Heart left ventricle (tissue), 16 donors: ENCODE results near the gene SLC7A11. TPM values are rescaled to one million over a fixed set of nuclear protein-coding genes. Genes with fewer than 3 reads are reported as not detected.

Experiments
- ATAC-seq, 4 donors: fragments of 200-7000 bp; cut with Tn5 transposase; one replicate each; pipeline ENCODE4 v1.9.1; 2020 to 2022; ENCODE audit warnings: moderate library complexity in 4 of 4, mild to moderate bottlenecking in 3 of 4, moderate number of reproducible peaks in 1 of 4
- DNase-seq, 5 donors: peaks; one replicate each; pipeline ENCODE4 v3.0.0-alpha.2; 2020
- H3K27ac ChIP-seq, 12 donors: fragments of 200-600 bp; sonication (generic) in 4 of 12; one replicate each; pipeline versions ENCODE4 v1.5.0 to v1.8.0; 2016 to 2022; ENCODE audit warnings: mild to moderate bottlenecking in 2 of 12
- H3K27me3 ChIP-seq, 9 donors: fragments of 200-600 bp; sonication (generic) in 2 of 9; one replicate each; pipeline versions ENCODE4 v1.5.1 to v1.8.0; 2016 to 2022; ENCODE audit warnings: mild to moderate bottlenecking in 3 of 9
- H3K36me3 ChIP-seq, 9 donors: fragments of 200-600 bp; sonication (generic) in 2 of 9; one replicate each; pipeline versions ENCODE4 v1.5.0 to v1.8.0; 2018 to 2022; ENCODE audit warnings: mild to moderate bottlenecking in 2 of 9
- H3K4me1 ChIP-seq, 12 donors: fragments of 200-600 bp; sonication (generic) in 4 of 12; one replicate each; pipeline versions ENCODE4 v1.5.0 to v1.8.0; 2016 to 2022; ENCODE audit warnings: mild to moderate bottlenecking in 3 of 12
- H3K4me3 ChIP-seq, 12 donors: fragments of 200-600 bp; sonication (generic) in 4 of 12; one replicate each; pipeline versions ENCODE4 v1.5.0 to v1.8.0; 2017 to 2022; ENCODE audit warnings: mild to moderate bottlenecking in 9 of 12, moderate library complexity in 4 of 12
- H3K9me3 ChIP-seq, 12 donors: fragments of 200-600 bp; sonication (generic) in 4 of 12; one replicate each; pipeline versions ENCODE4 v1.5.0 to v1.8.0; 2016 to 2022; ENCODE audit warnings: mild to moderate bottlenecking in 1 of 12
- POLR2A ChIP-seq, 2 donors: fragments of 450-650 bp; IDR thresholded peaks; one replicate each; pipeline ENCODE4 v1.6.1; 2017; ENCODE audit warnings: antibody characterized with exemption in 2 of 2, mild to moderate bottlenecking in 2 of 2, moderate library complexity in 2 of 2
- WGBS, 4 donors: extraction: QIAGEN DNeasy Blood & Tissue Kit in 2 of 4; methylation state at CpG; one replicate each; pipeline versions ENCODE4 v1.1.5 to v1.1.7; 2013 to 2018; 5-methylcytosine and 5-hydroxymethylcytosine counted together
- intact Hi-C, 10 donors: fragments of 100-400 bp; cut with DNase I; formaldehyde crosslinking; loops; one replicate each; pipeline versions ENCODE4 v1.11.1 to v1.14.2; 2022
- polyA plus RNA-seq, 2 donors: library from polyadenylated mRNA; stranded (reverse); fragments of 200-250 nt; gene quantifications; one replicate each; pipeline ENCODE4 v1.2.3, GENCODE V29; 2013
- total RNA-seq, 9 donors: library from RNA; depleted of rRNA in 2 of 9; stranded (reverse); fragments of >200 nt in 2 of 9; fragmentation: NEBNext Ultra II Directional in 3 of 9; extraction: Animal tissue kit (Norgen Biotek cat#: 25700) in 3 of 9; gene quantifications; one replicate each; pipeline versions ENCODE4 v1.1.0 to v1.2.4, GENCODE V29; 2016 to 2023
- TF ChIP-seq, protein P1 (sequence below), 12 donors: fragments of 200-600 bp; sonication (generic) in 4 of 12; IDR thresholded peaks; one replicate each; pipeline versions ENCODE4 v1.5.0 to v1.8.0; 2018 to 2022; ENCODE audit warnings: antibody characterized with exemption in 12 of 12, mild to moderate bottlenecking in 5 of 12
- donor health status: ischemic (EF 13 %, LVEDD 7.1; RV severe dilation, severe dysfunction).
- donor health status: healthy with polysubstance abuse.
- donor health status: DM: no; HTN: yes; CAD: no.
- donor health status: DM: no; HTN: no; CAD: no.
- donor health status: ischemic (EF 25% LVEDD 6.9; RV normal size, moderate dysfunction).
- donor health status: ischemic (EF 25% LVEDD 5.7; RV mildly dilated, moderate dysfunction).
- donor health status: healthy.
- donor health status: DM: yes; HTN: yes; CAD: no.
- donor health status: ischemic (EF 35%, LVEDD 5.7; RV mildly dilated, moderate dysfunction).
- donor health status: nonischemic (EF 11% LVEDD 7.7; RV severe dilation, severe dysfunction).
- donor health status: DM: yes; HTN: yes; CAD: no.
- donor health status: PGD.
- donor health status: ischemic (EF 29% LVEDD 5.4; RV normal size, mild dysfunction).
- donor health status: nonischemic (EF 23%, LVEDD 6.1; RV moderate dilation, normal function).

SLC7A11 gene
- total and polyA plus RNA-seq, 11 donors: 0.04 to 1.0 (median 0.11) TPM; not detected in 1

DNA sequence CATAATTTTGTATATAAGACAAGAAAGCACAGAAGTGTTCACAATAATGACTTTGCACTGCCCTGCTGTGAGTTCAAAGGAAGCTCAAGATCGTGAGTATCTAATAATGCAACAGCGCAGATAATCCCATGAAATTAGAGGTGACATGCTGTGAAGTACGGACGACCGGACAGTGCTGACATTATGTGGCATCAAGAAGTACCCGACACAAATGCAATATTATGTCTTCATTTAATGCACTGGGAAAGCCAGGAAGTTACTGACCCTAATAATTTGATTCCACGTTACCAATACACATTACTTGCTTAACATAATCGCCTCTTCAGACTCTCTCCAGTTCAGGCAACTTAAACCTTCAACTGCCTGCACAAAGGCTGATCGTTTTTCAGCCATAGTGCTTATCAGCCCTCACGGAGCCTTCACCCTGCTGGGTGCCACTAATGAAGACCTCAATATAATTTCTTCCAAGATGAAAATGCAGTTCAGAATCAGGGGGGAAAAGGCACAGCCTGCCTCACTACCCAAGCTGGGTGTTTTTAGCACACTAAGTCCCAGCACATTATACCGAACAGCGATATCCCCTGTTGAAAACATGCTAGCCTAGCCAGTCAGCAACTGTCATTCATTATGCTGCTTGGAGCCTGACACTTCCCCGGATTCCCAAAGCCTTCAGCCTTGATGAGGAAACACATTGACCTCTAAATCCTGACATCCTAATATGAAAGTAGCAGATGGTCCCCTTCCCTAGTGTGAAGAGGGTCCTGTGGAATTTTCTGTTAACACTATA lies 56.1 kb downstream of the SLC7A11 start:
- Histone ChIP-seq H3K4me3 (no peak overlapping the region), H3K27me3 (no peaks in the 10 kb centered on the region), H3K4me1 (peaks cover 0 to 20% (median 4%) of the 10 kb centered on the region in 12 donors), H3K27ac (no peak overlapping the region), H3K36me3 (no peaks in the 10 kb centered on the region), H3K9me3 (no peaks in the 10 kb centered on the region)
- no peak for TF ChIP-seq POLR2A (IDR thresholded peaks at IDR 0.05)
- TF ChIP-seq, protein P1, sequence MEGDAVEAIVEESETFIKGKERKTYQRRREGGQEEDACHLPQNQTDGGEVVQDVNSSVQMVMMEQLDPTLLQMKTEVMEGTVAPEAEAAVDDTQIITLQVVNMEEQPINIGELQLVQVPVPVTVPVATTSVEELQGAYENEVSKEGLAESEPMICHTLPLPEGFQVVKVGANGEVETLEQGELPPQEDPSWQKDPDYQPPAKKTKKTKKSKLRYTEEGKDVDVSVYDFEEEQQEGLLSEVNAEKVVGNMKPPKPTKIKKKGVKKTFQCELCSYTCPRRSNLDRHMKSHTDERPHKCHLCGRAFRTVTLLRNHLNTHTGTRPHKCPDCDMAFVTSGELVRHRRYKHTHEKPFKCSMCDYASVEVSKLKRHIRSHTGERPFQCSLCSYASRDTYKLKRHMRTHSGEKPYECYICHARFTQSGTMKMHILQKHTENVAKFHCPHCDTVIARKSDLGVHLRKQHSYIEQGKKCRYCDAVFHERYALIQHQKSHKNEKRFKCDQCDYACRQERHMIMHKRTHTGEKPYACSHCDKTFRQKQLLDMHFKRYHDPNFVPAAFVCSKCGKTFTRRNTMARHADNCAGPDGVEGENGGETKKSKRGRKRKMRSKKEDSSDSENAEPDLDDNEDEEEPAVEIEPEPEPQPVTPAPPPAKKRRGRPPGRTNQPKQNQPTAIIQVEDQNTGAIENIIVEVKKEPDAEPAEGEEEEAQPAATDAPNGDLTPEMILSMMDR (IDR thresholded peaks at IDR 0.05): no peak
- ATAC-seq (peak in 1 of 4 donors; percentile 42), DNase-seq (no peak)
- WGBS, 4 donors: 74 to 81% (median 76%) methylated on average over 12 to 13 of the region's 13 CpGs
- intact Hi-C loops: loop anchor here in 8 of 10 donors (5.0 to 10.0 kb wide), 6 partner anchors 91 to 1061 kb away; no protein-coding TSS in a partner anchor

DNA sequence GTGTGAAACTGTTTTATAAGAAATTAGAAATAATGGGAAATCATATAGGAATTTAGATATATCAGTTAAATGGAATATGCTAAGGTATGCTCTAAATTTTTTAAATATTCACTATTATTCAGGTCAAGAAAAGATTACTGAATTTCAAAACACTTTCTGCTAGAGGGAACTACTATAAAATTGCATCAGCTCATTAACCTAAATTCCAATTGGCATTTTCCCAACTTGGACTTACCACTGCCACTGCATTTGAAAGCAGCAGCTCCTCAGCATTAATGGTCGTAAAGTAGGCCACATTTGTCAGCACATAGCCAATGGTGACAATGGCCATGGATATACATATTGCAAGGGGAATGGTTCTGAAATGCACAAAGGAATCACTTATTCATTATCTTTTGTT lies 57.3 kb downstream of the SLC7A11 start:
- H3K27ac ChIP-seq: no peak overlapping the region
- peaks cover 0 to 18% (median 4%) of the 10 kb centered on the region in 12 donors for H3K4me1 ChIP-seq
- H3K4me3 ChIP-seq: no peak overlapping the region
- TF ChIP-seq POLR2A (IDR thresholded peaks at IDR 0.05): no peak
- TF ChIP-seq, protein P1 (IDR thresholded peaks at IDR 0.05): no peak
- no peaks in the 10 kb centered on the region for H3K36me3 ChIP-seq
- ATAC-seq (no peak), DNase-seq (no peak)
- H3K9me3 ChIP-seq: no peaks in the 10 kb centered on the region
- no peaks in the 10 kb centered on the region for H3K27me3 ChIP-seq
- 77 to 86% (median 82%) methylated on average over 1 of the region's 1 CpG for WGBS, 4 donors
- intact Hi-C loops: loop anchor here in 9 of 10 donors (5.0 to 10.0 kb wide), 11 partner anchors 90 to 1063 kb away; no protein-coding TSS in a partner anchor

DNA sequence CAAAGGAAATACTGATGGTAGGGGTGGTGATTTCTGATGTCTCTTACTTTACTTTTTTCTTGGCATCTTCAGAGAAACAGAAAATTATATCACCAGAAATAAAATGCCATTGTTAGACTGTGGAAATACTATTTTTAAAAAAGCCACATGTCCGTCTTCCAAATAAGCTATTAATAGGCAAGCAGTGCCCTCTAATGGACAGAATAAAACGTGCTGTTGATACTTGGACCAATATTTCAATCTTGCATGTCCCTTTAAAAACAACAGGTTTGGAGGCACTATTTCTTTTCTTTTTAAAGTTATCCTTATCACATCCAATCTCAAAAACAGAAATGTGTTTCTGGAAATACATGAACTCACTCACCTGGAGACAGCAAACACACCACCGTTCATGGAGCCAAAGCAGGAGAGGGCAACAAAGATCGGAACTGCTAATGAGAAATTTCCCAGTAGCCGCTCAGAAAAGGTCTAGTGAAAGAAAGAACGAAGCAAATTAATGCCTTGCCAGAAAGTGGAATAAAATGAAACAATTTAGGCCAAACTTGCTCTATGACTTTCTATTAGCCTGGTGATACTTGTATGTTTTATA lies 59.2 kb downstream of the SLC7A11 start:
- WGBS, 4 donors: 45 to 54% (median 46%) methylated on average over 6 of the region's 6 CpGs

More for the DNA sequence above, 59.2 kb downstream of the SLC7A11 start:
- H3K9me3 ChIP-seq: no peaks in the 10 kb centered on the region
- TF ChIP-seq, protein P1 (IDR thresholded peaks at IDR 0.05): peak; percentile 48 to 81 (median 69)
- TF ChIP-seq POLR2A (IDR thresholded peaks at IDR 0.05): no peak
- ATAC-seq: peak; percentile 39 to 80 (median 70)
- H3K4me1 ChIP-seq: peaks cover 0 to 18% (median 1%) of the 10 kb centered on the region in 12 donors
- no peak overlapping the region for H3K27ac ChIP-seq
- peak in 1 of 5 donors; percentile 8 for DNase-seq
- no peaks in the 10 kb centered on the region for H3K27me3 ChIP-seq
- no peak overlapping the region for H3K4me3 ChIP-seq
- intact Hi-C loops: loop anchor here in 9 of 10 donors (1.0 to 10.0 kb wide), 15 partner anchors 88 to 1061 kb away; no protein-coding TSS in a partner anchor
- H3K36me3 ChIP-seq: no peaks in the 10 kb centered on the region
